Neural progenitor cell (in vitro differentiated cells): ENCODE results near the gene TXK.

Experiments
- CTCF ChIP-seq: fragments of 200-600 bp; sonication (generic); IDR thresholded peaks from 2 replicates; pipeline ENCODE4 v1.5.1; 2017; ENCODE audit warnings: antibody characterized with exemption, mild to moderate bottlenecking
- EZH2 ChIP-seq: fragments of 200-600 bp; sonication (generic); IDR thresholded peaks from 2 replicates; pipeline ENCODE4 v1.6.1; 2017; ENCODE audit warnings: antibody characterized with exemption, mild to moderate bottlenecking, moderate library complexity

GRCh38 chr4:48032721-48033120 lies 101.3 kb downstream of the TXK start:
- TF ChIP-seq EZH2 (no peak), CTCF (no peak)
